ENCODE measurements around the gene DCUN1D3.

GRCh38 chr16:20900299-20901067 lies at the start of gene DCUN1D3, which contains the start of gene LYRM1:
- no peak for TF ChIP-seq CTCF (IDR thresholded peaks at IDR 0.05; ENCODE audit: insufficient read depth, low read length, poor library complexity, severe bottlenecking)
- TF ChIP-seq EZH2phosphoT487 (conservative IDR thresholded peaks at IDR 0.05; ENCODE audit: low read length): no peak

All from SU-DHL-6 (cell line).